ENCODE data around the gene TMEM201.
"Not testable (repeated sequence)": the region's sequence is repeated elsewhere in the genome, so short reads cannot be mapped to it uniquely, and the experiment has no call there.

The TMEM201 gene

DNA sequence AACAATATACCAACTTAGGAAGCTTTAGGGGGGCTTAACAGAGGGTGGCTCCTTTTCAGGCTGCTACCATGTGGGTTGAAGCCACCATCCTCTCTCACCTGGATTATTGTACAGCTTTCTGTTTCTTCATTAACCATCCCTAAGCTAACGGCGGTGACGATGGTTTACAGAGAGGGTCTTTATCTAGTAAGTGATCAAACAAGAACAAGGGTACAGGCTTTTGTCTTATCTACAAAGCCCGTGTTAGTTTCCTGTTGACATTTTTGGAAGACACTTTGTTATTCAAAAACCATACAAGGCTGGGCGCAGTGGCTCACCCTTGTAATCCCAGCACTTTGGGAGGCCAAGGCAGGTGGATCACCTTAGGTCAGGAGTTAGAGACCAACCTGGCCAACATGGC lies 29.0 kb upstream of the TMEM201 start:
- peak; percentile 27 for DNase-seq
- Mint-ChIP-seq H3K4me3 (no peak overlapping the region), H3K36me3 (peaks cover 22% of the 10 kb centered on the region), H3K27ac (peak overlapping the region; percentile 42), H3K4me1 (peaks cover 34% of the 10 kb centered on the region), H3K27me3 (no peaks in the 10 kb centered on the region), H3K9me3 (no peaks in the 10 kb centered on the region)
- CTCF ChIA-PET: no interaction called here

DNA sequence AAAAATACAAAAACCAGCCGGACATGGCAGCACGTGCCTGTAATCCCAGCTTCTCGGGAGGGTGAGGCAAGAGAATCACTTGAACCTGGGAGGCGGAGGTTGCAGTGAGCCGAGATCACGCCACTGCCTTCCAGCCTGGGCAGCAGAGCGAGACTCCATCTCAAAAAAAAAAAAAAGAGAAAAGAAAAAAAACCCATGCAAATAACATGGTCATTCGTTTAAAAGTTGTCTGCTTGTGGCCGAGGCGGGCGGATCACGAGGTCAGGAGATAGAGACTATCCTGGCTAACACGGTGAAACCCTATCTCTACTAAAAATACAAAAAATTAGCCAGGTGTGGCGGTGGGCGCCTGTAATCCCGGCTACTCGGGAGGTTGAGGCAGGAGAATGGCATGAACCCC lies 28.6 kb upstream of the TMEM201 start:
- DNase-seq, H3K4me3 Mint-ChIP-seq, H3K27me3 Mint-ChIP-seq, H3K9me3 Mint-ChIP-seq, CTCF ChIA-PET: not testable (repeated sequence)
- Mint-ChIP-seq H3K36me3 (peaks cover 22% of the 10 kb centered on the region), H3K4me1 (peaks cover 34% of the 10 kb centered on the region), H3K27ac (peak overlapping the region; percentile 24)

DNA sequence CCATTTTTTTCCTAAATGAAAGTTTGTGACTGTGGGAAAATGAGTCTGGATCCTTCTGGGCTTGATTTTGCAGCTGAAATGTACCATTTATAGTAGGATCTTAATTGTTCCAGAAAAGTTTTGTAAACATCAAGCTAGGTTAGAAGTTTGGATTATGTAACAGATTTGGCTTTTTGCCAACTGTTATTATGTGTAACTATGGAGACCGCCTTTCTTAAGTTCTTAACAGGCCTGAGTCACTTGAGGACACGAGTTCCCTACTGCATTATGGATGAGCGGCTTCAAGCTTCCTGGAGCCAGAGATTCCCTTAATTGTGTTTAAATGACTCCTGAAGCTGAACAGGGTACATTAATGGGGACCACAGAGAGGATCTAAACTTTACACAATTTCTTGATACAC lies 27.3 kb upstream of the TMEM201 start:
- Mint-ChIP-seq H3K36me3 (peaks cover 12% of the 10 kb centered on the region), H3K9me3 (no peaks in the 10 kb centered on the region), H3K4me1 (peaks cover 31% of the 10 kb centered on the region), H3K4me3 (no peak overlapping the region), H3K27ac (no peak overlapping the region), H3K27me3 (no peaks in the 10 kb centered on the region)
- DNase-seq: no peak
- CTCF ChIA-PET: no interaction called here

DNA sequence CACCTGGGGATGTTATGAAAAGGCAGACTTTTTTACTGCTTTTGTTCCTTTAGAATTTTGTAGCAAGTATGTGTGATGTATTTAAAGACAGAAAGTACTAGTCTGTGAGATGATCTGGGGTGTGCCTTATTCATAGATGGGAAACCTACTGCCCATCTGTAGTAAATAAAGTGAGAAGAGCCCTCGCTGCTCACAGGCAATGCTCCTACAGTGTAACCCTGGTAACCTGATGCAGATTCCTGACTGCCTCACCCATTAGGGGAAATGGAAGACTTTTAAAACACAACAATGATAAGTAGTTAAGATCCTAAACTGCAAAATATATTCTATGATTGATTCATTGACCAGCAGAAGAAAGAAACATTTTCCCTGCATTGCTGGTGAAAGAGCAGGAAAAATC lies 19.4 kb upstream of the TMEM201 start:
- CTCF ChIA-PET: interaction anchor here (1.5 to 2.6 kb wide), 2 partner anchors 74 to 75 kb away, joined by 6 to 8 read pairs; no protein-coding TSS in a partner anchor
- Mint-ChIP-seq H3K36me3 (peaks cover 7% of the 10 kb centered on the region), H3K4me1 (no peaks in the 10 kb centered on the region), H3K27ac (no peak overlapping the region), H3K27me3 (no peaks in the 10 kb centered on the region), H3K4me3 (no peak overlapping the region), H3K9me3 (no peaks in the 10 kb centered on the region)
- DNase-seq: no peak

DNA sequence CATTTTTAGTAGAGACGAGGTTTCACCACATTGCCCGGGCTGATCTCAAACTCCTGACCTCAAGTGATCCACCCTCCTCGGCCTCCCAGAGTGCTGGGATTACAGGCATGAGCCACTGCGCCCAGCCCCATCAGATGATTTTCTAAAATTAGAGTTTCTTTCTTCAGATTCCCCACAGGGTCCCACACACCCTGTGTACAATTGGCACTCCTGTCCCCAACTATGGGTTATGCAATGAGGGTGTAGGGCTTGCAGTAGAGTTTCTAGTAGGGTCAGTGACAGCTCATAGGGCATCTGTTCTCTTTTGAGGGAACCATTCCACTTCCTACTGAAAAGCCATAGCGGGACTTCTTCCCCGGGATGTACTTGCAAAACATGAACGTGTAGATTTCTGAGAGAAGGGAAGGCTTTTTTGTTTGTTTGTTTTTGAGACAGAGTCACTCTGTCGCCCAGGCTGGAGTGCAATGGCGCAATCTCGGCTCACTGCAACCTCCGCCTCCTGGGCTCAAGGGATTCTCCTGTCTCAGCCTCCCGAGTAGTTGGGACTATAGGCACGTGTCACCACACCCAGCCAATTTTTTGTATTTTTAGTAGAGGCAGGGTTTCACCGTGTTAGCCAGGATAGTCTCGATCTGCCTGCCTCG lies 17.7 kb upstream of the TMEM201 start:
- CTCF ChIA-PET: interaction anchor here (0.8 to 2.6 kb wide), 9 partner anchors 9 to 305 kb away, joined by 3 to 8 read pairs (median 4); no protein-coding TSS in a partner anchor
- not testable (repeated sequence) for H3K36me3 Mint-ChIP-seq, H3K27me3 Mint-ChIP-seq, H3K4me1 Mint-ChIP-seq, H3K9me3 Mint-ChIP-seq, H3K27ac Mint-ChIP-seq, DNase-seq, H3K4me3 Mint-ChIP-seq

DNA sequence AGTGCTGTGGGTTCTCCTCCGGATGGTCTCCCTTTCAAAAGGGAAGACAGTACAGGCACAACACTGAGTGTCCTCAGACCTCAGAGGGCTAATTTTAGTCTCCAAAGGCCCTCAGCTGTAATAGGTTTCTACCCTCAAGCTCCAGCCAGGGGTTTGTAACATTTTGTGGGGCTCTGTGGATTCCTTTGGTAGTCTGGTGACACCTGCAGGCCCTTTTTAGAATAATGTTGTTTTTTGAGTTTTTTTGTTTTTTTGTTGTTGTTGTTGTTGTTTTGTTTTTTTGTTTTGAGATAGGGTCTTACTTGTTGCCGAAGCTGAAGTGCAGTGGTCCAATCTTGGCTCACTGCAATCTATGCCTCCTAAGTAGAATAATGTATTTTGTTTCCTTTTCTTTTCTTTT lies 15.0 kb upstream of the TMEM201 start:
- Mint-ChIP-seq H3K36me3 (peaks cover 9% of the 10 kb centered on the region), H3K4me1 (no peaks in the 10 kb centered on the region), H3K27ac (no peak overlapping the region), H3K27me3 (no peaks in the 10 kb centered on the region), H3K9me3 (no peaks in the 10 kb centered on the region), H3K4me3 (no peak overlapping the region)
- CTCF ChIA-PET: interaction anchor here (0.6 to 4.0 kb wide), 6 partner anchors 14 to 307 kb away, joined by 3 to 54 read pairs (median 4); no protein-coding TSS in a partner anchor
- no peak for DNase-seq

DNA sequence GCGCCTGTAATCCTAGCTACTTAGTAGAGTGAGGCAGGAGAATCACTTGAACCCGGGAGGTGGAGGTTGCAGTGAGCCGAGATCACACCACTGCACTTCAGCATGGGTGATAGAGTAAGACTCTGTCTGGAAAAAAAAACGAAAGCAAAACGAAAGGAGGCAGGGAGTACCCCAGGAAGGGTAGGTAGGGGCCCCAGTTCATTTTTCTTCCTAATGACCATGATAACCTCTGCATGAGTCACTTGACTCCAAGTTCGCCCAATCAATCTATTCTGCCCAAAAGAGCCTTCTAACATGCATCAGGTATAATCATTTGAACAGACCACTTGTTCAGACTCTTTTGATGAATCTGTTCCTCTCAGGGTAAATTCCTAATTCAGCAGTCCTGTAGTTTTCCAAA lies 13.2 kb upstream of the TMEM201 start:
- CTCF ChIA-PET: interaction anchor here (1.1 to 4.0 kb wide), 2 partner anchors 80 to 85 kb away, joined by 3 to 54 read pairs; no protein-coding TSS in a partner anchor
- H3K4me1 Mint-ChIP-seq: no peaks in the 10 kb centered on the region
- H3K36me3 Mint-ChIP-seq: peaks cover 10% of the 10 kb centered on the region
- DNase-seq: no peak
- H3K27ac Mint-ChIP-seq: no peak overlapping the region
- H3K9me3 Mint-ChIP-seq: no peaks in the 10 kb centered on the region
- no peaks in the 10 kb centered on the region for H3K27me3 Mint-ChIP-seq
- no peak overlapping the region for H3K4me3 Mint-ChIP-seq

DNA sequence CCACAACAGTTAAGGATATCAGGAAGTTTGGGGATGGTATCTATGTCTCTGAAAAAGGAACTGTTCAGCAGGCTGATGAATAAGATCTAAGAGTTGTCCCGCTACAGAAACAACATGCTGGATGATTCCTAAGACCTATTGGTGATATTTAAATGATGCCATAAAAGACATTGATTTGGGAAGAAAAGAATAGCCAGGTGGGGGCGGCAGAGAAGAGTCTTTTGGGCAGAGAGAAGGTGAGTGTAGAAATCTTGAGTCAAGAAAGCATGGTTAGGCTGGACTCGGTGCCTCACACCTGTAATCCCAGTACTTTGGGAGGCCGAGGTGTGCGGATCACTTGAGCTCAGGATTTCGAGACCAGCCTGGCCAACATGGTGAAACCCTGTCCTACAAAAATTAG lies 11.8 kb upstream of the TMEM201 start:
- Mint-ChIP-seq H3K27ac (no peak overlapping the region), H3K36me3 (peaks cover 14% of the 10 kb centered on the region), H3K27me3 (no peaks in the 10 kb centered on the region), H3K9me3 (no peaks in the 10 kb centered on the region), H3K4me1 (no peaks in the 10 kb centered on the region), H3K4me3 (no peak overlapping the region)
- CTCF ChIA-PET: no interaction called here
- no peak for DNase-seq

DNA sequence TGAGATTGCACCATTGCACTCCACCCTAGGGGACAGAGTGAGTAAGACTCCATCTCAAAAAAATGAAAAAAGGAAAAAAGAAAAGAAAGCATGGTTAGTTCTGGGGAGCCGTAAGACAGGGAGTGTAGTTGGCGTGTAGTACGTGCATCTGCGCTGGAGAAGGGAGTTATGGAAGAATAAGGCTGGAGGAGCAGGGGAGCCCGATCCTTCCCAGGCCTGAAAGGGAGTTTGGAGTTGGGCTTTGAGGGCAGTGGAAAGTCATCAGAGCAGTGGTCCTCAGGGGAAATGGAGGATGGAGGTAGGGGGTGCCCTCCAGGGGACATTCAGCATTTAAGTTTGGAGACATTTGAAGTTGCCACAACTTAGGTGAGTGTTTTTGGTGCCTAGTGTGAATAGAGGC lies 11.3 kb upstream of the TMEM201 start:
- no peak for DNase-seq
- H3K36me3 Mint-ChIP-seq: peaks cover 14% of the 10 kb centered on the region
- CTCF ChIA-PET: no interaction called here
- no peaks in the 10 kb centered on the region for H3K27me3 Mint-ChIP-seq
- H3K27ac Mint-ChIP-seq: no peak overlapping the region
- no peaks in the 10 kb centered on the region for H3K9me3 Mint-ChIP-seq
- no peak overlapping the region for H3K4me3 Mint-ChIP-seq
- H3K4me1 Mint-ChIP-seq: no peaks in the 10 kb centered on the region

DNA sequence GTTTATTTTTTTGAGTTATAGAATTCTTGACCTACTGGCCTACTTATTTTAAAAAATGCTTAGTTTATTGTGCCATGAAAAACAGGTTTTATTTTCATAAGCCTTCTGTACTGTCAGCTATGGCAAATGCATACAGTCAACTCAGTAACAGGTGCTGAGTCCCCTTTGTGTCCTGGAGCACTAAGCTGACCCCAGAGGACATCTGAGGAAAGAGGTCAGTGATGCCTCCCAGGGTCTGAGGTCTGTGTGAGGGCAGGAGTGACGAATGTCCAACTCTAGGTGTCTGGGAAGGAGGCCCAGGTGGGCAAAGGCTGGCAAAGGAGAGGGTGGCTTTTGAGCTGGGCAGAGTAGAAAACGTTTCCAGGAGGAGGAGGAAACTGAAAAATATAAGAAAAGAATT lies 7.8 kb upstream of the TMEM201 start:
- Mint-ChIP-seq H3K36me3 (peaks cover 9% of the 10 kb centered on the region), H3K27me3 (no peaks in the 10 kb centered on the region), H3K4me3 (no peak overlapping the region), H3K4me1 (no peaks in the 10 kb centered on the region), H3K27ac (no peak overlapping the region), H3K9me3 (no peaks in the 10 kb centered on the region)
- DNase-seq: no peak
- CTCF ChIA-PET: no interaction called here

DNA sequence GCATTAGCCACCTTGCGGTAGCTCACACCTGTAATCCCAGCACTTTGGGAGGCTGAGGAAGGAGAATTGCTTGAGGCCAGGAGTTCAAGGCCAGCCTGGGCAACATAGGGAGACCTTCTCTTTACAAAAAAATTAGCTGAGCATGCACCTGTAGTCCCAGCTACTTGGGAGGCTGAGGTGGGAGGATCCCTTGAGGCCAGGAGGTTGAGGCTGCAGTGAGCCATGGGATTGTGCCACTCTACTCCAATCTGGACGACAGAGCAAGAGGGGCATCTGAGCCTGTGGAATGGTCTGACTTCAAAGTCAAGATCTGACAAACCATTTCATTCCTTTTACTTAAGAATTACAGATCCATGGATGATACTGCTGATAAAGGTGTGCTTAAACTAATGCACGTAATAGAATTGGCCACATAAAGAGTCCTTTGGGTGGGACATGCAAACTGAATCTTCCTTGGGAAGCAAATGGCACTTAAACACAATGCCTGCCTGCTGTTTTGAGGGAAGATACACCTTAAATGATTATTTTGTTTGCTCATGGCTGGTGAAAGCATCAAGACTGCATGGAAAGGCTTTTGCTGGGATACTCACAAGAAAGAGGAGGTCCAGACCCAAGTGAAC lies 2.5 kb upstream of the TMEM201 start:
- CTCF ChIA-PET: no interaction called here
- no peaks in the 10 kb centered on the region for H3K9me3 Mint-ChIP-seq
- no peak overlapping the region for H3K4me3 Mint-ChIP-seq
- H3K36me3 Mint-ChIP-seq: no peaks in the 10 kb centered on the region
- H3K4me1 Mint-ChIP-seq: peaks cover 20% of the 10 kb centered on the region
- H3K27me3 Mint-ChIP-seq: no peaks in the 10 kb centered on the region
- peak; percentile 8 for DNase-seq
- no peak overlapping the region for H3K27ac Mint-ChIP-seq

DNA sequence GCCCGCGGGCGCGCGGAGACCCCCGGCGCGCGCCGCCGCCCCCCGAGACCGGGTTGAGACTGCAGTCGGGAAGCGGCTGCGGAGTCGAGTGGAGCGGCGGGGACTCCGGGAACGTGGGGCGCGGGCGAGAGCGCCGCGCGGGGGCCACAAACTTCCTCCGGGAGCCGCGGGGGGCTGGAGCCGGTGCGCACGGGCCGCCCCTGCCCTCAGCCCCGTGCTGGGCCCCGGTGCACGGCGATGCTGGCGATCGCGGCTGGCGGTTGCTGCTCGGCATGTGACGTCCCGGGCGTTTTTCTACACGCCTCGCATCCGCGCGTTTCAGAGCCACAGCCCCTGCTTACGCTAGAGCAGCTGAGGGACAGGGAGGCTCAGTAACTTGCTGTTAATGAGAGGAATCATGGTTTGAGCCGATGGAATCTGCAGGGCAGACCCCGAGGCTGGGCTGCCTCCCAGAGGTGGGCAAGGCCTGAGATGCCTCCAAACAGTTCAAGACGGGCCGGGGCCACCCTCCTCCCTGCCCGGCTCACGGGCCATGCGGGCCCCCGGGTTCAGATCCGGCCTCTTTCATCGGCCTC lies 520 bp downstream of the TMEM201 start:
- H3K27ac Mint-ChIP-seq: peak overlapping the region; percentile 89
- CTCF ChIA-PET: interaction anchor here (0.7 to 3.0 kb wide), 6 partner anchors 27 to 196 kb away, joined by 3 to 10 read pairs (median 4); no protein-coding TSS in a partner anchor
- H3K36me3 Mint-ChIP-seq: no peaks in the 10 kb centered on the region
- peak; percentile 62 for DNase-seq
- H3K4me3 Mint-ChIP-seq: peak overlapping the region; percentile 83
- H3K4me1 Mint-ChIP-seq: peaks cover 42% of the 10 kb centered on the region
- no peaks in the 10 kb centered on the region for H3K9me3 Mint-ChIP-seq
- no peaks in the 10 kb centered on the region for H3K27me3 Mint-ChIP-seq

DNA sequence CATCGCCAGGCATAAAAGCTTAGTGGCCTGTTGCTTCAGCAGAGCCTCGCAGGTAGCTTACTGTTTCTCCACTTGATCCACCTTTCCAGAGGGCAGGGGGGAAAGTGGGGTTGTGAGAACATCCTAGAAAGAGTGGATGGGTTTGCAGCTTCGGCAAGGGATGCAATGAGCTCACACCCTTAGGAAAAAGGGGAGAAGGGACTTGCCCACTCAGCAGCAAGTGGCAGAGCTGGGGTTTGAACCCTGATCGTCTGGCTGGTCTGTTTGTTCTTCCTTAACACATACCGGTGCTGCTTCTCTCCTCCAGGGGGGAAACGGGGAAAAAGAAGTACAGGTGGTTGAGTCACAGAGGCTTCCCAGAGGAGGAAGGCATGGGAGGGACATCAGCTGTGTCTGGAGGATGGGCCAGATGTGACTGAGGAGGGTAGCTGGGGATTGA lies 1.0 kb downstream of the TMEM201 start:
- no peak for DNase-seq
- H3K4me3 Mint-ChIP-seq: peak overlapping the region; percentile 83
- no peaks in the 10 kb centered on the region for H3K36me3 Mint-ChIP-seq
- H3K4me1 Mint-ChIP-seq: peaks cover 42% of the 10 kb centered on the region
- no peaks in the 10 kb centered on the region for H3K27me3 Mint-ChIP-seq
- no peaks in the 10 kb centered on the region for H3K9me3 Mint-ChIP-seq
- H3K27ac Mint-ChIP-seq: peak overlapping the region; percentile 89
- CTCF ChIA-PET: interaction anchor here (0.7 to 3.0 kb wide), 6 partner anchors 26 to 195 kb away, joined by 3 to 10 read pairs (median 4); no protein-coding TSS in a partner anchor

DNA sequence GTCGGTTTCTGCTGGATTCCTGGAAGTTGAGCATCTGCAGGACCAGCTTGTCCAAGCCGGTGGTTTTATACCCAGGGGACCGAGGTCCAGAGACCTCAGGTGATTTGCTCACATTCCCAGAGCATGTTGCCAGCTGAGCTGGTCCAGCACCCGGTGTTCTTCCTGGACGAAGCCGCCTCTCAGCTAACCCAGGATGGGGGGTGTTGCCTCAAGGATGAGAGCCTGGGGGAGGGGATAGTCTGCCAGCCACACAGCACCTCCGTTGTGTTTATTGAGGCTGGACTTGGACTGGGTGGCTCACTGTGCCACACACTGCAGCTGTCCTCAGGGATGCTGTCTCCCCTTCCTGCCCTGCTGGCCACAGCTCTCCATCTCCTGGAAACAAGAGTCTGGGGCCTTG lies 1.5 kb downstream of the TMEM201 start:
- H3K27ac Mint-ChIP-seq: peak overlapping the region; percentile 37
- peak overlapping the region; percentile 83 for H3K4me3 Mint-ChIP-seq
- H3K27me3 Mint-ChIP-seq: no peaks in the 10 kb centered on the region
- H3K9me3 Mint-ChIP-seq: no peaks in the 10 kb centered on the region
- DNase-seq: no peak
- CTCF ChIA-PET: interaction anchor here (0.7 to 3.0 kb wide), 6 partner anchors 26 to 195 kb away, joined by 3 to 10 read pairs (median 4); no protein-coding TSS in a partner anchor
- H3K36me3 Mint-ChIP-seq: no peaks in the 10 kb centered on the region
- H3K4me1 Mint-ChIP-seq: peaks cover 42% of the 10 kb centered on the region
